Thyroid gland (tissue), 4 donors: ENCODE measurements around the gene PNO1.

ENCODE experiments used
- CTCF ChIP-seq, 6 experiments: fragments of 200-600 bp in 3 of 6; fragments of 450-650 bp in 3 of 6; sonication (generic) in 3 of 6; IDR thresholded peaks; one replicate each; pipeline ENCODE4 v1.5.1; 2016 to 2019; ENCODE audit warnings: antibody characterized with exemption in 6 of 6, mild to moderate bottlenecking in 2 of 6, inconsistent platforms in 1 of 6, moderate library complexity in 1 of 6
- POLR2A ChIP-seq, 2 donors: fragments of 450-650 bp; IDR thresholded peaks; one replicate each; pipeline ENCODE4 v1.6.1; 2017; ENCODE audit warnings: antibody characterized with exemption in 2 of 2, mild to moderate bottlenecking in 2 of 2, moderate library complexity in 1 of 2

- no peak for TF ChIP-seq POLR2A (IDR thresholded peaks at IDR 0.05)
- no peak for TF ChIP-seq CTCF (IDR thresholded peaks at IDR 0.05)
These were observed 13.5 kb downstream of the PNO1 start for GRCh38 chr2:68171146-68171545.
